GM10847 (cell line): Measurements from ENCODE around the gene PTPRM.

Source experiments
- POLR2A ChIP-seq: IDR thresholded peaks from 2 replicates; pipeline ENCODE4 v1.6.1; 2011; ENCODE audit not compliant: insufficient read length; ENCODE audit errors: extremely low read depth

Gene PTPRM

GRCh38 chr18:7558769-7559168, 8.3 kb upstream of the PTPRM start:
- no peak for TF ChIP-seq POLR2A

- TF ChIP-seq POLR2A, result no peak
Measured at GRCh38 chr18:7559709-7560319, 7.3 kb upstream of the PTPRM start.

GRCh38 chr18:7561909-7562460, 5.1 kb upstream of the PTPRM start:
- no peak for TF ChIP-seq POLR2A

GRCh38 chr18:7562491-7562890, 4.6 kb upstream of the PTPRM start:
- TF ChIP-seq POLR2A, result no peak

GRCh38 chr18:7565677-7566076, 1.4 kb upstream of the PTPRM start:
- TF ChIP-seq POLR2A, result no peak

- no peak for TF ChIP-seq POLR2A
Measured at GRCh38 chr18:7566244-7566566, 911 bp upstream of the PTPRM start.

- no peak for TF ChIP-seq POLR2A
Measured at GRCh38 chr18:7567474-7568425, 634 bp downstream of the PTPRM start.

- no peak for TF ChIP-seq POLR2A
Measured at GRCh38 chr18:7568426-7568825, 1.3 kb downstream of the PTPRM start.

GRCh38 chr18:7571626-7572025, 4.5 kb downstream of the PTPRM start:
- TF ChIP-seq POLR2A, result no peak

GRCh38 chr18:7572822-7573221, 5.7 kb downstream of the PTPRM start:
- TF ChIP-seq POLR2A, result no peak

GRCh38 chr18:7575465-7576028, 8.4 kb downstream of the PTPRM start:
- TF ChIP-seq POLR2A, result no peak

GRCh38 chr18:7576077-7576476, 9.0 kb downstream of the PTPRM start:
- TF ChIP-seq POLR2A, result no peak

- no peak for TF ChIP-seq POLR2A
Measured at GRCh38 chr18:7576685-7577084, 9.6 kb downstream of the PTPRM start.

GRCh38 chr18:7577706-7578105, 10.6 kb downstream of the PTPRM start:
- no peak for TF ChIP-seq POLR2A

- no peak for TF ChIP-seq POLR2A
Measured at GRCh38 chr18:7579176-7579917, 12.2 kb downstream of the PTPRM start.
